ENCODE data around the gene SLC27A6.

The SLC27A6 gene

DNA sequence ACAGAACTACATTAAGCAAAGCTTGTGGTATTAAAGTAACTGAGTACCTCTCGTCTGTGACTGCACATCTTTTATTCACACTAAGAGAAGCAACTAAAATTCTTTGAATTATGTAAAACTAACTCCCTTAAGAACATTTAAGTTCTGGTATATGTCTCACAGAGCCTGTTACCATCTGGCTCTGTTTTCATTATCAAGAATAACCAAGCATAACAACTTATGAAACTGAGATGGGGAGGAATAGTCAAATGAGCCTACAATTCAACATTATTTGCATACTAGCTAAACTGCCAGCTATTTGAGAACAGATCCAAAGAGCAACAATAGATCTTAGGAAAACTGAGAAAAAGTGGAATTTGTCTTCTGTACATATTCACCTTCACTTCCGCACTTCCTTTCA lies 104.0 kb downstream of the SLC27A6 start:
- DNase-seq = no peak

DNA sequence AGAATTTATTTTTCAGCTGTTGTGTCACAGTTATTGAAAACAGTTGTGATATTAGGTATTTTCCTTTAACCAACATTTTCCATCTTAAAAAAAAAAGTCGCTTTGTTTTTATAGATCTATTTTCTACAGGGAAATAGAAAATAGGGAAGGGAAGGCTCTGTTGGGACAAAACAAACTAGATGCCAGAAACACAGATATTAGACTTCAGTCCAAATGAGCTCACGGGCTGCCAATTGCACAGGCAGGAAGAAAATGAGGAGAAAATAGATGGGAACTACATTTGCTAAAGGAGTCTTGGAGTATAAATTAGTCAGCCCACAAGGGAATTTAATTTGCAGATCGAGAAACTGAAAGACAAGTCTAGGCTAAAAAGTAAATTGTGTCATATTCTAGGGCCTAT lies 107.8 kb downstream of the SLC27A6 start:
- no peak for DNase-seq

DNA sequence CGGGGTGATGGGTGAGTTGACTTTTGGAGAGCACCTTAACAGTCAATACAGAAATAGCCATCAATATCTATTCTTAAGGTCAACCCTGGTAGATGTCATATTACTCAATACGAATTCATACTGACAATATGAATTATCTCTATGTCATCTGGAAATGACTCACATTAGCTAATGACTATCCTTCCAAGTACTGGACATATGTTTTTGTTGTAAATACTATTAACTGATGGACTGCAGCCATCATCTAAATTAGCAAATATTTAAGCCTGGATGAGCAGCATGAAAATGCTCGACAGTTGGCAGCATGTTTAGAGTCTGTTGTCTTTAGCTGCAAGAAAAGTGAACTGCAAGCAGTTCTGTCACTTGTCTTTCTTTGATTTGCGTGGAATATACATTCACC lies 109.6 kb downstream of the SLC27A6 start:
- DNase-seq = no peak

DNA sequence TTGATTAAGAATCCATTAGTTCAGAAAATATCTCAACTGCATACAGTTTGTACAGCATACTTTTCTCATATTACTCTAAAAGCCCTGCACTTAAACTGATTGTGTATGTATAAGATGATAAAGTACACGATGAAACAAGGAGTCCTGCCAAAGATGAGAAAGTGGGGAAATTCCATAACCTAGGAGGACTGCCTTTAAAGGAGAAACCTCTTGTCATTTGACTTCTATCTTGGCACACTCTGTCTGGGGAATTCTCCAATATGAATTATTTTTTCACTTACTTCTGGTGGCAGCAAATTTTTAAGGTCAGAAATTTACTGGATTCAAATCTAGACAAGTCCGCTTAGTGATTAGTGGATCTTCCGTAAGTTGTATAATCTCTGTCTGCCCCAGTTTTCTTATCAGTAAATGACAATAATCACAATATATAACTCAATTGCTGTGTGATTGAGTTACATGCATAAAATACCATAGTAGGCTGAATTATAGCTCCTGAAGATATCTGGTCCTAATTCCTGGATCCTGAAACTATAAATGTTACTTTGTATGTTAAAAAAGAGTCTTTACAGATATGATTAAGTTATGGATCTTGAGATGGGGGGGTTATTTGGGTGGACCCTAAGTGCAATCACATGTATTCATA lies 112.3 kb downstream of the SLC27A6 start:
- DNase-seq = no peak

DNA sequence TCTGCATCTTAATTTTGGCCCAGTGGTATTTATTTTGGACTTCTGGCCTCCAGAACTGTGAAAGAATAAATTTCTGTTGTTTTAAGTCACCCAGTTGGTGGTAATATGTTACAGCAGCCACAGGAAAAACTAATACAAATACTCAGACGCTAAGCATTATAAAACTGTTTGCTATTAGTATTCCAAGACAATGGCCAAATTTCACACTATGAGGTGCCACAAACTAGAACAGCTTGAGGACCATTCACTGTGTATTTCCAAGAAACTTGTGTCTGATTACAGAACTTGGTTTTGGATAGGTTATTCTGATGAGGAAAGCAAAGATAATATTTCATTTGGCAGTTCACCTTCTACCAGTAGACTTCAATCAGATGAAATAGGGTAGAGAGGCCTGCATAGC lies 113.0 kb downstream of the SLC27A6 start:
- DNase-seq = no peak

DNA sequence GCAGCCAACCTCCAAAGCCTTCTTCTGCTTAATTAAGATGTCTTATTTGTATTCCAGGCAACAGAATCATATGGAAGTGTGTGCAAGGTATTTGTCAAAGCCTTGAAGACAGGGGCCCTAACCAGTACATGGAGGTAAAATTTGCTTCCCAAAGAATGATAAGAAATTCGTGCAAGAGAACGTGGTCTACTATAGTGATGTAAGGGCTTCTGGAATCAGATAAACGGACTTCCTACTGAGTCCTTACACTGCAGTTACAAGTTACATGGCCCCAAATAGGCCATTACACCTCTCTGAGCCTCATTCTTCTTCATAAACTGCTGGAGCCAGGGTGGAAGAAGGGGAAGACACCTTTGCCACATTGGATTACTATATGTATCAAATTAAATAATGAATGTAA lies 113.4 kb downstream of the SLC27A6 start:
- no peak for DNase-seq

DNA sequence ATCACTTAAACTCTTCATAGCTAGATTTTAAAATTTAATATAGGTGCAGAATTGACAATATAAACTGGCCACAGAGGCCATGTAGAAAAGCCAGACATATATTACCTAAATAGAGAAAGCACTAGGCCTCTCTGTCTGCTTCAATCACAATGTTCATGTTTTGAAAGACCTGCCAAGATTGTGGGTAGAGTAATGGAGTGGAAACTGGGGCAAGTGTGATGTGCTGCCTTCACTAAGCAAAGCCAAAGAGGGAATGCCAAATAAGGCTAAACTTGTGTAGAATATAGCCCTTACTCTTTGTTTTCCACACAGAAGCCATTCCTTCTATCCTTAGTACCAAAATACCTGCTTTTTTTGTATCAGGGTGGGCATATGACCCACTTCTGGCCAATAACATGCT lies 114.2 kb downstream of the SLC27A6 start:
- DNase-seq = no peak

DNA sequence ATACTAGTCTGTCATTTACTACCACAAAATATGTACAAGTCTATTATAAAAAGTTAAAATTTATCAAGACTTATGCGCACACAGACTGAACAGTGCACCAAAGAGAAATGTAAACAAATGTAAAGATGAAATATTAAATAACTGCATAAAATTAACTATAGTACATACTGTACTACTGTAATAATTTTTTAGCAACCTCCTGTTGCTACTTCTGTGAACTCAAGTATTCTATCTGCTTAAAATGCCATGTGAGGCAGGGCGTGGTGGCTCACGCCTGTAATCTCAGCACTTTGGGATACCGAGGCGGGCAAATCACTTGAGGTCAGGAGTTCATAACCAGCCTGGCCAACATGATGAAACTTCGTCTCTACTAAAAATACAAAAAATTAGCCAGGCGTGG lies 115.5 kb downstream of the SLC27A6 start:
- DNase-seq = no peak

DNA sequence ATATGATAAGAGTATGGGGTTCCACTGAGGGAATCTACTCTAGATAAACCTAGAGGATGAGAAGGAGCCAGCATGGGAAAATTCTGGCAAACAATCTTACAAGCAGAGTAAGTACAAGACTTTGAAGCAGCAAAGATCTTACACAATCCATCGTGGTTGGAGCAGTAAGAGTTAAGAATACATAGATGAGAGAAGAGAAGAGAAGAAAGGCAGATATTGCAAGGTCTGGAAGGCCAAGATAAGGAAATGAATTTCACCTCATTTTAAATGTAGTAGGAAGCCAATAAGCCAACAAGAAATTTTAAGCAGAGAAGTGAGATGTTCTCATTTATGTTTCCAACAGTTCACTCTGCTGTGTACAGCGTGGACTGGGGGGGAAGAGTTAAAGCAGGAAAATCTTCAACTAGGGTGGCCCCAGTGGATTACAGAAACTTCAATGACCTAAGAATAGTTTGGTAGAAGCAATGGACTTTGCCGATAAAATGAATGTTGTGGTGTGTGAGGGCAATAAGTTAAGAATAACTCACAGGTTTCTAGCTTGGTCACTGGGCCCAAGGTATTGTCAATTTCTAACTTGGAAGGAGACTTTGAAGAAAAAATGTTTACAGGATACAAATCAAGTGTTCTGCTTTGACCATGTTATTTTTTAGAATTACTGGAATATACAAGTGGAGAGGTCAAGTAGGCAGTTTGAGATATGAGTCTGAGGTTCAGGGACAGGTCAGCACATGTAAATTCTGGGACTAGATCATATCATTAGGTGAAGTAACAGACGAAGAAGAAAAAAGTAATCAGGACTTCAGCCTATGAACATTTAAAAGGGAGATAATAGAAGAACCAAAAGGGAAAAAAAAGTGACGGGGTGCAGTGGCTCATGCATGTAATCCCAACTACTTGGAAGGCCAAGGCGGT lies 117.2 kb downstream of the SLC27A6 start:
- no peak for DNase-seq

Data from activated CD4-positive, CD25-positive, alpha-beta regulatory T cell (primary cell).